ENCODE data around the gene SPNS1.
"Not testable (repeated sequence)": the region's sequence is repeated elsewhere in the genome, so short reads cannot be mapped to it uniquely, and the experiment has no call there.

Gene SPNS1

GRCh38 chr16:28990375-28991040 lies 15.9 kb downstream of the SPNS1 start:
- no peak for DNase-seq

DNA sequence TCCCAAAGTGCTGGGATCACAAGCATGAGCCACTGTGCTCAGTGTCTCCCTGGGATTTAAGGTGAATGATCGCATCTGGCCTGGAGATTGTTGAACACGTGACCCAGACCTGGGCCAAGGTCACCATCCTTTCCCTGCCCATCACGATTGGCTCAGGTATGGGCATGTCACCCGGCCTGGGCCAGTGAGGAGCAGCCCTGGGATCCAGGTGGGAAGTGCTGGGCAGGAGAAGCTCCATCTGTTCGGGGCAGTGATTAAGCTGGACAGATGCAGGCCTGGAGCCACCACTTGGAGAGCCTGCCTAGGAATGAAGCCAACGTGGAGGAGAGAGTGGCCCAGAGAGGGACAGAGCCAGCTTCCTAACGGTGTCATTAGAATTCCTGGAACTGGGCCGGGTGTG lies 17.1 kb downstream of the SPNS1 start:
- no peak for DNase-seq

- no peak for DNase-seq
Measured at GRCh38 chr16:28992496-28992895, 17.9 kb downstream of the SPNS1 start.

GRCh38 chr16:28998837-28999236 lies 24.3 kb downstream of the SPNS1 start:
- DNase-seq: no peak

DNA sequence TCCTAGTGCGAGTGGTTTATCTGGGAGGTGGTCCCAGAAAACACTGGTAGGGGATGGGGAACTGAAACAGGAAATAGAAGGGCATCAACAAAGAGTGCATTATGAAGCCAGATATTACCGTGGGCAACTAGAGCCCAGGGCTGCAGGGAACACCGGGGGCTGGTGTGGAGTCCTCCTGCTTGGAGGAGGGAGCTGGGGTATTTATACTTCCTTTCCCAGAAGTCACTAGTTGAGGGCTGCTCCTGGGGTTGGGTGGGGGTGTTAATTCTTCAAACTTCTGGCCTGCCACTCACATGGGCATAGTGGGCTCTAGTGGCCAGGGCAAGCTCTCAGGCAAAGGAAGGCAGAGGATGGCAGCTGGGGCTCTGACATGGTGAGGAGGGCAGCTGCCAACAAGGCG lies 25.0 kb downstream of the SPNS1 start:
- DNase-seq: no peak

- DNase-seq: no peak
Measured at GRCh38 chr16:29000019-29000418, 25.4 kb downstream of the SPNS1 start.

DNA sequence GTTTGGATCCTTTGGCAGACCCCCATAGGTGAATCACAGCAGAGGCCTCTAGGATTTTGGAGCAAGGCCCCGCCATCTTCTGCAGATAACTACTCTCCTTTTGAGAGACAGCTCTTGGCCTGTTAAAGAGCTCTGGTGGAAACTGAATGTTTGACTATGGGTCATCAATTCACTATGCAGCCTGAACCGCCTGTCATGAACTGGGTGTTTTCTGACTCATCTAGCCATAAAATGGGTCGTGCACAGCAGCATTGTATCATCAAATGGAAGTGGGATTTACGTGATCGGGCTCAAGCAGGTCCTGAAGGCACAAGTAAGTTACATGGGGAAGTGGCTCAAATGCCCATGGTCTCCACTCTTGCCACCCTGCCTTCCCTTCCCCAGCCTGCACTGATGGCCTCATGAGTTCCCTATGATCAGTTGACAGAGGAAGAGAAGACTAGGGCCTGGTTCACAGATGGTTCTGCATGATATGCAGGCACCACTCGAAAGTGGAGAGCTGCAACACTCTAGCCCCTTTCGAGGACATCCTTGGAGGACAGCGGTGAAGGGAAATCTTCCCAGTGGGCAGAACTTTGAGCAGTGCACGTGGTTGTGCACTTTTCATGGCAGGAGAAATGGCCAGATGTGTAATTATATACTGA lies 30.0 kb downstream of the SPNS1 start:
- not testable (repeated sequence) for DNase-seq

GRCh38 chr16:29007730-29008593 lies 33.4 kb downstream of the SPNS1 start:
- DNase-seq: no peak

DNA sequence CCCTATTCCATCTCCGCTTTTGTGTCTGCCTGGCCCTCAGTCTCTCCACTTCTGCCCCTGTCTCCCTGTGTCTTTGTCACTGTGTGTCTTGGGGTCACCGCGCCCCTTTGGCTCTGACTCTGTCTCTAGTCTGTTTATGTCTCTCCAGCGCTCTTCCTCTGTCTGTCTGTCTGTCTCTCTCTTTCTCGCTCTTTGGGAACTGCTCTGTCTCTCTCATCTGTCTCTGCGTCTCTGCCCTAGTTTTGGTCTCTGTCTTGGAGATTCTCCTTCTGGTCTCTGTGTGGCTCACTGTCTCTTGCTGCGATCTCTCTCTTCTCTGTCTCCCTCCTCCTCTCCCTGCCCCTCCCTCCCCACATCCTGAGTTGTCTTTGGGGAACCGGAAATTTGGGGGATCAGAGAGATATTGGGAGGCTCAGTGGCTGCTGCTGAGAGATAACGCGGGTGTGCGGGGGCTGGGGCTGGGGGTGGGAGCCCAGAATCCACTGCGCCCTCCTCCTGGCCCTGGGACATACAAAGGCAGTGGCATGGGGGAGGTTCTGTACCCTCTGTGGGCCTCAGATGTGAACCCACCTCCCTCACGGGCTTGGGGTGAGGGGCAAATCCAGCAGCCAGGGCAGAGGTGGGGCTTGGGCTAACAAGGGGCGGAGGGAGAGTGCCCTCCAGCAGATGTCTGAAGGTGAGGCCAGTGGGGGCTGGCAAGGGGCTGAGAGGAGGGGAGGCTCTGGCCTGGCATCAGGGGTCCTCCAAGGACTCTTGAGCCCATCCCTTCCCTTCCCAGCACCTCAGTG lies 34.7 kb downstream of the SPNS1 start:
- no peak for DNase-seq

DNA sequence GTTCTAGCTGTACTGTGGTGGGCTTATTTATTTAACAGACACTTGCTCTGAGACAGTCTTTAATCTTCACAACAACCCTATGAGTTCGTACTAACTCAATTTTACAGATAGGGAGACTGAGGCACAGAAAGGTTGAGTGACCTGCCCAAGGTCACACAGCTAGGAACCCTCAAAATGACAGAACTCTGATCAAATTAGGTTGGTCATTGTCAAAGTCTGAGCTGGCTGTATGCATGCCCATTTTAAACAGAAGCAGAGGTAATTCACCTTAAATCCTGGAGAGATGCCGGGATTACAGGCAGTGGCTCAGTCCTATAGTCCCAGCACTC lies 35.2 kb downstream of the SPNS1 start:
- no peak for DNase-seq

DNA sequence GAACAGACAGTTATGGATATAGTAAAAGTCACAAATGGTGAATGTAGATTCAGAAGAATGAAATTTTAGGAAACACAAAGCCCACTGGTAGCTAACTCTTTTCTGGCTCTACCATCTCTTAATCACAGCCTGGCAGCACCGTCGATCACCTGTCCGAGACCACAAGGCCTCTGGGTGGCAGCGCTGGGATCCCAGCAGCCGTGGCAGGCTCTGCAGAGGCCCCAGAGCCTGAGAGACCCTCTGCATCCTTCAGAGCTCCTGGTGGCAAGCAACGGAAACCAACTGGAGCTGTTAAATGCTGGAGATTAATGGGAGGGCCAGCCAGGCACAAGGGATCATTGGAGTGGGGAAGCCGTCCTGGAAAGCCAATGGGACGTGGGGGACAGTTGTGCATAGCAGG lies 36.5 kb downstream of the SPNS1 start:
- DNase-seq: no peak

GRCh38 chr16:29011851-29012250 lies 37.3 kb downstream of the SPNS1 start:
- DNase-seq: no peak

GRCh38 chr16:29012913-29013553 lies 38.5 kb downstream of the SPNS1 start:
- DNase-seq: no peak

GRCh38 chr16:29014561-29015069 lies 40.0 kb downstream of the SPNS1 start:
- DNase-seq: no peak

GRCh38 chr16:29022196-29022595 lies 47.6 kb downstream of the SPNS1 start:
- no peak for DNase-seq

DNA sequence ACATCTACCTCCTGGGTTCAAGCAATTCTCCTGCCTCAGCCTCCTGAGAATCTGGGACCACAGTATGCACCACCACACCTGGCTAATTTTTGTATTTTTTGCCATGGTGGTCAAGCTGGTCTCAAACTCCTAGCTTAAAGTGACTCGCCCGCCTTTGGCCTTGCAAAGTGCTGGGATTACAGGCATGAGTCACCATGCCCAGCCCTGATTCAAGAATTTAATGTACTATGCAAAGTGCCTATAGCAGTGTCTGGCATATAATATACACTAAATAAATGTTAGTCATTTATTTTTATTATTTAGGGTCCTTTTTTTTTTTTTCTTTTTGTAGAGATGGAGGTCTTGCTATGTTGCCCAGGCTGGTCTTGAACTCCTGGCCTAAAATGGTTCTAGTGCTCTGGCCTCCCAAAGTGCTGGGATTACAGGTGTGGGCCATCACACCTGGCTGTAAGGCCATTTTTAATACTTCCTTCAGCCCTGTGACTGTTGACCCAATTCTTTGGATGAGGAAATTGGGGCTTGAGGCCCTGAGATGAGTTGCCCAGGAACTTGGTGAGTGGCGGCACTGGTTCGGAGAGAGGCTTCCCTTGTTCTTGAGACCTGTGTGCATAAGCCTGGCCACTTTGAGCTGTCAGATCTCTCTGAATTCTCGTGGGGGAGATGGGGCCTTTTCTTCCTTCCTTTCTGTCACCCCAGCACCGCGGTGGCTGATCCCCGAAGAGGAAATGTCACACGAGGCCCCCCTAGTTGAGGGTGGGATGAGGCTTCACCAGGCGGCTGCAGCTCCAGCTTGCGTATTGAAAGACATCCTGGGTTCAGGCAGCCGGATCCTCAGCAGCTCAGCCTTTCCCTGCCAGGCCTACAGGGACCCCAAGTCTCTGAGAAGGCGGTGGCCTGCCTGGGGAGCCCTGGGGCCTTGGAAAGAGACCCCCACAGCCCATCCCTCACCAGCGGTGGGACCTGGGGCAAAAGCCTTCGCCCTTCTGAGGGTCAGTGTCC lies 49.0 kb downstream of the SPNS1 start:
- no peak for DNase-seq

- DNase-seq: no peak
Measured at GRCh38 chr16:29024278-29024677, 49.7 kb downstream of the SPNS1 start.

- no peak for DNase-seq
Measured at GRCh38 chr16:29025218-29025617, 50.6 kb downstream of the SPNS1 start.

- no peak for DNase-seq
Measured at GRCh38 chr16:29025735-29026134, 51.2 kb downstream of the SPNS1 start.

DNA sequence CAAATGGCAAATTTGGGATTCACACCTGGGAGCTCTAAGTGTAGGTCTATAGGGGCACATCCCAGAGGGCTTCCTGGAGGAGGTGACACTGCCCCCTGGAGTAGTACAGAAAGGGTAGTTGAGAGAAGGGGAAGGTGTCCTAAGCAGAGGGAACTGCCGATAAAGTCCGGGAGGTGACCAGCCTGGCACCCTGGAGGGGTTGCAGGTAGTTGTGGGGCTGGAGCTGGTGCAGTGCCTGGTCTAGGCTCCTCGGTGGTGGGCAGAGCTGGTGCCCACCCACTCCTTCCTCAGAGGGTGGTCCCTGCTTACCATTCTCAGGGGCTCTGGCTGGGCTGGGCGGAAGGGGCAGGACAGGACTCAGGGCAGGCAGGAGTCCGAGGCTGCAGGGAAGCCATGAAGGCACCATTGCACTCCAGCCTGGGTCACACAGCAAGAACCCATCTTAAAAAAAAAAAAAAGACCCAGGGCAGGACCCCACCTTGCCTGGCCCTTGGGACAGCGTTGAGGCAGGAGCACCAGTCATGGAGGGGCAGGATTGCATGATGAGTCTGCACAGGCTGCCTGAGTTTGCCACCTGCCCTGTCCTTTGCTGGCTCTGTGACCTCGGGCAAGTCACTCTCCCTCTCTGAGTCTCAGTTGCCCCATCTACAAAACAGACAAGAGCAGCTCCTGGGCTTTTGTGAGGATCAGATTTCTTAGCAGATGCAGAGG lies 54.0 kb downstream of the SPNS1 start:
- no peak for DNase-seq

Measured in NCI-H1105 (cell line).